Activated T-helper 1 cell treated with anti-CD3 and anti-CD28 coated beads, Interleukin-12 subunit alpha, Interleukin-12 subunit beta, Interleukin-2, Interleukin-4 antibody, amounts not matched to agents 30 ng/mL and 10 ng/mL and 1 ng/mL, durations not matched to agents 14 hours and 24 hours and 36 hours (primary cell): ENCODE data around the gene GNMT. TPM values are rescaled to one million over a fixed set of nuclear protein-coding genes. Genes with fewer than 3 reads are reported as not detected.
A peak's percentile ranks its signal among the peaks of the same experiment; 100 is the strongest.

Source experiments
- DNase-seq: peaks from one replicate; pipeline ENCODE4 v3.0.0; 2021; ENCODE audit warnings: low spot score
- H3K27ac Mint-ChIP-seq: one replicate; pipeline ENCODE4 v1.8.0; 2021; ENCODE audit warnings: mild to moderate bottlenecking, mixed read lengths
- H3K27me3 Mint-ChIP-seq: one replicate; pipeline ENCODE4 v1.8.0; 2022; ENCODE audit warnings: mild to moderate bottlenecking, moderate library complexity, mixed read lengths; ENCODE audit not compliant: insufficient read depth
- H3K36me3 Mint-ChIP-seq: one replicate; pipeline ENCODE4 v1.8.0; 2021; ENCODE audit warnings: low read depth, mixed read lengths
- H3K4me1 Mint-ChIP-seq: one replicate; pipeline ENCODE4 v1.8.0; 2021; ENCODE audit warnings: low read depth, mixed read lengths
- H3K4me3 Mint-ChIP-seq: one replicate; pipeline ENCODE4 v1.8.0; 2021; ENCODE audit warnings: mild to moderate bottlenecking, moderate library complexity, mixed read lengths
- H3K9me3 Mint-ChIP-seq: one replicate; pipeline ENCODE4 v1.8.0; 2021; ENCODE audit warnings: mixed read lengths
- intact Hi-C: fragments of 100-400 bp; cut with micrococcal nuclease; formaldehyde crosslinking; loops from one replicate; pipeline ENCODE4 v1.15.1; 2024
- total RNA-seq: library from RNA; stranded (reverse); gene quantifications from 2 replicates; pipeline ENCODE4 v1.2.3, GENCODE V29; 2022

Gene GNMT
- total RNA-seq, 1 donor from 2014 or later: 0.60 TPM

DNA sequence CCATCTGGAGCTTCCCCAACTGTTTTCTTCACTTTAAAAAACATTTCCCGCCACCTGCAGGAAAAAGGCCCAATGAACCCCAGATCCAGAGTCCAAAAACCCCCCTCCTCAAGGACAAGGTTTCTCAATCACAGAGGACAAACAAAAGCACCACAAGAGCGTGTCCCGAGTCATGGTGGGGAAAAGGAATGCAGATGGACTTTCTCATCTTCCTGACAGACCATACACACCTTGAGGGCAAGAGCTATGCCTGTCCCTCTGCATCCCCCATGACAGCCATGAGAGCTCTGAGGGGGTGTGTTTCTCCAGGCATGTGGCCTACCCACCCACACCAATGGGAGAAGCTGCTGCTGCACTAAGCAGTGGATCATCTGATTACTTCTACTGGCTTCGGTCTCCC, 9.4 kb downstream of the GNMT start:
- peaks cover 6% of the 10 kb centered on the region for H3K4me1 Mint-ChIP-seq
- DNase-seq: no peak
- H3K27ac Mint-ChIP-seq: peak overlapping the region; percentile 23
- no peaks in the 10 kb centered on the region for H3K9me3 Mint-ChIP-seq
- no peaks in the 10 kb centered on the region for H3K27me3 Mint-ChIP-seq
- intact Hi-C loops: no loop called here
- H3K36me3 Mint-ChIP-seq: peaks cover 20% of the 10 kb centered on the region
- no peak overlapping the region for H3K4me3 Mint-ChIP-seq

DNA sequence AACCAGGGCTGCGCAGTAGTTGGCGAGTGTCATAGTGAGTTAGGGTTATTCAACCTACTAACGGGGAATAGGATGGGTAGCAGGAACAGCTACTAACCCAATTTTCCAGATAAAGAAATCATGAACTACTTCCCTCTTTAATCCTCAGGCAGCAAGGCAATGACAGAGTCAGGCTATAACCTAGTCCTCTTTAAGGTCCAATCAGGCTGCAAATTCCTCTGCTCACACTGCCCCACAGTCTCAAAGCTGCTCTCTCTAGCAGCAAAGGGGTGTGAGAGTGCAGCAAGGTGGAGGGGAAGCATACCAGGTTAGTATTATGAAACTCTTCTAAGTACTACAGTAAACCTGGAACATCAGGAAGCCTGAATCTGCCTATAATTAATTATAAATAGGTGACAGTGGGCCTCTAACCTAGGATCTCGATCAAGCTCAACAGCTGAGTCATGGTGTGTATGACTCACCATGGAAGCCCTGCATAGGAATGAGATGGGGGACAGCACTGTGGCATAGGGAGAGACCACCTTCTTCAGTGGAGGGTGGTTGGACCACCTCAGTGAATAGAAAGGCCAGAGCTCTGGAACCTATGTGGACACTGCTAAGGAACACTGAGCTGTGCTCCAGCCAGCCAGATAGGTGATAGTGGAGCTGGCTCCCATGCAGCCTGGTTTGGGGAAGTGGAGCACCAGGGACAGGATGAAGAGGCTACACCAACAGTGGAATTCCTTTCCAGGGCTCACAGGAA, 10.5 kb downstream of the GNMT start:
- Mint-ChIP-seq H3K27me3 (no peaks in the 10 kb centered on the region), H3K36me3 (peaks cover 24% of the 10 kb centered on the region), H3K4me1 (peaks cover 6% of the 10 kb centered on the region), H3K9me3 (no peaks in the 10 kb centered on the region), H3K4me3 (no peak overlapping the region), H3K27ac (no peak overlapping the region)
- no peak for DNase-seq
- intact Hi-C loops: no loop called here

DNA sequence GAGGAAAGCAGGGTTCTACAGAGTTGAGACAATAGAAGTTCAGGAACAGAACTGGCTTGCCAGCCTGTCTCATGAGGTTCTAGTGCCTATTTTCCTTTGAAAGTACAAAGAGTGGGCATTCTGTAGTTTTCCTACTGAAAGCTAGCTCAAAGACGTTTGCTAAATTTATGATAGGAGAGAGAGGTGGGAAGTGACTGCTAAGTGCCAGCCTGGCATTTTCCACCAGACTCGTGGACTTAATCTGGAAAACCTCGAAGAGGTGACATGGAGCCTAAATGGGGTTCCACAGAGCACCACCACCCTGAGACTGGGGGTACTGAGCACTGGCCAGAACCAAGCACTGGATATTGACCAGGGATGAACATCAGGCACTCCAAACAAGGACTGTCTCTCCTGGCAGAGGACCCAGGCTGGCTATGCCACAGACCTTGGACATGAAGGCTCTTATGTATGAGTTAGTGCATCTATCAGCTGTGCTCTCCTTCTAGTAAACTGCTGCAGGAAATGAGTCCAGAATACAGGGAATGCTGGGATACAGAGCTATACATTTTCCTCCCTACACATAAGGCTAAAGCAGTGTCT, 11.3 kb downstream of the GNMT start:
- Mint-ChIP-seq H3K4me3 (no peak overlapping the region), H3K9me3 (no peaks in the 10 kb centered on the region), H3K27me3 (no peaks in the 10 kb centered on the region), H3K27ac (no peak overlapping the region), H3K36me3 (peaks cover 28% of the 10 kb centered on the region), H3K4me1 (peaks cover 13% of the 10 kb centered on the region)
- intact Hi-C loops: no loop called here
- DNase-seq: no peak

DNA sequence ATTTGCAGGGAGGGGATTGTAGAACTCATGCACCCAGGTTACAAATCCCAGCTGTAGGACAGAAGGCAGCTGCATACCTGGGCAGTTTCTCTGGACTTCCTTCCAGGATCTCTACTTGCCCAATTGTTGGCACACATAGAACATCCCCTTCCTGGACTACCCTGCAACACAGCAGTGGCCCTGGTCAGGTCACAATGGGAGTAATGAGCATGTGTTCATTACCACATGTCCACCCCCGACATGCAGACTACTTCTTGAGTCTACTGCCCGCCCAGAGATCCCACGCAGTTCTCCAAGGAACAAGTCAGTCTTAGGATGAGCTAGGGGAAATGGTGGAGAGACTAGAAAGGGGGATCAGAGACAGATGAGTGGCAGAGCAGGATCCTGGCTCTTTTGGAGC, 13.4 kb downstream of the GNMT start:
- H3K4me1 Mint-ChIP-seq: peaks cover 22% of the 10 kb centered on the region
- H3K36me3 Mint-ChIP-seq: peaks cover 24% of the 10 kb centered on the region
- no peak overlapping the region for H3K27ac Mint-ChIP-seq
- H3K4me3 Mint-ChIP-seq: no peak overlapping the region
- no peaks in the 10 kb centered on the region for H3K9me3 Mint-ChIP-seq
- no peaks in the 10 kb centered on the region for H3K27me3 Mint-ChIP-seq
- no peak for DNase-seq
- intact Hi-C loops: no loop called here

DNA sequence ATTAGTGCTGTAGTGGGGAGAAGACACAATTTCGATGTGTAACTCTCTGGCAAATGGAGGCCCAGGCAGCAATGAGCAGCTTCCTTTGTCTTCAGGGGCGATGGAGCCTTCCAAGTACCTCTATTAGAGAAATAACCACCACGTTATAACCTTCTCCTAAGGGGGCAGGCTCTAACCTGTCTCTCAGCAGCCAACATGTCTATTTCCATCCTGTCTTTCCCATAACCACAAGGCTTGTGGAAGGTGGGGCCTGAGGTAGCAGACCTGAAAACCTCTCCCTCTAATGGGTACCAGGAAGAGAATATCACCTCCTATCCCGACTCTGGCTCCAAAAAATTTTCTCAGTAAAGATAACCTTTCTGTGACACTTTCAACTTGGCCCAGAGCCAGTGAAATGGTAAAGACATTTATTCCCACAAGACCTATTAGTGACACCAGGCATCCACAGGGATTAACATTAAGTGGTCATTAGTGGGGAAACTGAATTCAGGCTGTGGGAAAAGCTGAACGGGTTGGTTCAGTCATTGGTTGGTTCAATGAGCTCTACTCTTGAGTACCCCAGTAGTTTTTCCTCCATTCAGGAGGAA, 14.5 kb downstream of the GNMT start:
- no peaks in the 10 kb centered on the region for H3K9me3 Mint-ChIP-seq
- peaks cover 33% of the 10 kb centered on the region for H3K4me1 Mint-ChIP-seq
- H3K27ac Mint-ChIP-seq: peak overlapping the region; percentile 18
- intact Hi-C loops: loop anchor here (5.0 kb wide), 1 partner anchor 452 kb away; the partner anchor contains the start of gene ABCC10
- no peak overlapping the region for H3K4me3 Mint-ChIP-seq
- H3K36me3 Mint-ChIP-seq: peaks cover 21% of the 10 kb centered on the region
- DNase-seq: no peak
- no peaks in the 10 kb centered on the region for H3K27me3 Mint-ChIP-seq

DNA sequence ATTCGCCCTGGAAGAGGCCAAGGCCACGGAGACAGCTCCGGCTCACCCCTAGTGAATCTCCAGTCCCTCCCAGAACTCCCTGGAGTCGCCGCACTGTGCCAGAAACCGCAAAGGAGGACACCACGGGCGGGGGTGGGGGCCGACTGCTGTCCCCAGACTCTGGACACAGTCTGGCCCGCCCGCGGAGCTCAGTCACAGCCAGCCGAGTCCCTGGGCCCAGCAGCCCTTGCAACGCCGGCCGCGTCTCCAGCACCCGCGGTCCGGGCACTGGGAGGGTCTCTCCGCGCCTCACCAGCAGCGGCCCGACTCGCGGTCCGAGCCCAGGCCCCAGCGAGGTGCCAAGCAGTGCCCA, 17.9 kb downstream of the GNMT start:
- Mint-ChIP-seq H3K4me3 (peak overlapping the region; percentile 91), H3K27ac (peak overlapping the region; percentile 76), H3K27me3 (no peaks in the 10 kb centered on the region), H3K4me1 (peaks cover 34% of the 10 kb centered on the region), H3K36me3 (peaks cover 16% of the 10 kb centered on the region), H3K9me3 (no peaks in the 10 kb centered on the region)
- peak; percentile 7 for DNase-seq
- intact Hi-C loops: loop anchor here (5.0 kb wide), 1 partner anchor 449 kb away; the partner anchor contains the start of gene ABCC10

DNA sequence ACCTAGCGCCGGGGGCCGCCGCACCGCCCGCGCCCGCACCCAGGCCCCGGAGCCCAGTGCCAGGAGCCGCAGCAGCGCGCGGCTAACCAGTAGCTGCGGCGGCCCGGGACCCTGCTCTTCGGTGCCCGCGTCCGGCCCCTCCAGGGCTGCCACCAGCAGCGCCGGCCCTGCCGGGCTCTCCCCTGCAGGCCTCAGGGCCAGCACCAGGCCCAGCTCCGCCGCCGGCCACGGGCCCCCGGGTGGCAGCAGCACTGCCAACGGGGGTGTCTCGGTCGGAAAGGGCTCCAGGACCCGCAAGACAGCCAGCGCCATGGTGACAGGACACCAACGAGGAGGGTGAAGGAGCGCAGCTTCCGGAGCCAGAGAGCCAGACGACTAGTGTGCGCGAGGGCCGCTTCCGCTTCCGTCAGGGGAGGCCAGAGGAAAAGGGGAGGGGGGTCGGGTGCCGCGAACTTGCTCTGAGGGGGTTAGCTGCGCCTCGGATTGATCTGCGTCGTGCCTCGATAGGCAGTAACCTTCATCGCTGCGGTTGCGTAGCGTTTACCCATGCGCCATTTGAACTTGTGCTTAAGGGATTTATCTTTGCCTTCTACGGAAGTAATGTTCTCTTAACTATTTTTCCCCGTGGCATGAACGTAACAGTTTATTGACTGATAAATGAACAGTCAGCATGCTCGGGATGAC, 18.4 kb downstream of the GNMT start, which contains the start of gene PEX6:
PEX6 (minus strand) TSS at position 343 of the 684 bp plus-strand sequence; CDS start at position 312, 31 bp downstream.
- DNase-seq: peak; percentile 94
- Mint-ChIP-seq H3K36me3 (peaks cover 11% of the 10 kb centered on the region), H3K4me1 (peaks cover 38% of the 10 kb centered on the region), H3K27ac (peak within 1 kb of the TSS; percentile 96), H3K27me3 (no peaks in the 10 kb centered on the region), H3K4me3 (peak within 1 kb of the TSS; percentile 91), H3K9me3 (no peaks in the 10 kb centered on the region)
- intact Hi-C loops: loop anchor here (1.0 to 5.0 kb wide), 8 partner anchors 19 to 448 kb away; partner anchors contain the start of genes ABCC10, CNPY3, GNMT and KLC4

- H3K27me3 Mint-ChIP-seq: no peaks in the 10 kb centered on the region
- peaks cover 10% of the 10 kb centered on the region for H3K36me3 Mint-ChIP-seq
- peak overlapping the region; percentile 96 for H3K27ac Mint-ChIP-seq
- peaks cover 39% of the 10 kb centered on the region for H3K4me1 Mint-ChIP-seq
- intact Hi-C loops: loop anchor here (1.0 to 10.0 kb wide), 9 partner anchors 19 to 448 kb away; partner anchors contain the start of genes ABCC10, CNPY3, GNMT and KLC4
- peak overlapping the region; percentile 88 for H3K4me3 Mint-ChIP-seq
- no peaks in the 10 kb centered on the region for H3K9me3 Mint-ChIP-seq
- no peak for DNase-seq
Measured at GRCh38 chr6:42979523-42980177, 19.1 kb downstream of the GNMT start.

DNA sequence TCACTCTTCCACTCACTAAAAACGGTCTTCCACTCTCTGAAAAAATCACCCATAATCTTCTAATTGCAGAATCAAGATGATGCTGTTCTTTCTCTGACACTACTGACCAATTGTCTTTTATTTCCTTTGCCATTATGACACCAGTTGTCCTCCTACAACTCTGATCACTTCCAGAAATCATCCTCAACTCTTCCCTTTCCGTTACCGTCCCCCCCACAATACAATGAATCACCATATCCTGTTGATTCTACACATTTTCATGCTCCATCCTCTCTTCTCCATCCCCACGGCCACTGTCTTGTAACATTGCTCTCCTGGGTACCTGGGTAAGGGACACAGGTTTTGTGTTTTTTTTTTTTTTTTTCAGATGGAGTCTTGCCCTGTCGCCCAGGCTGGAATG, 21.3 kb downstream of the GNMT start:
- Mint-ChIP-seq H3K4me3 (no peak overlapping the region), H3K4me1 (peaks cover 52% of the 10 kb centered on the region), H3K27ac (no peak overlapping the region), H3K36me3 (peaks cover 2% of the 10 kb centered on the region), H3K27me3 (no peaks in the 10 kb centered on the region), H3K9me3 (no peaks in the 10 kb centered on the region)
- no peak for DNase-seq
- intact Hi-C loops: loop anchor here (10.0 kb wide), 1 partner anchor 237 kb away; the partner anchor contains the start of gene TBCC

DNA sequence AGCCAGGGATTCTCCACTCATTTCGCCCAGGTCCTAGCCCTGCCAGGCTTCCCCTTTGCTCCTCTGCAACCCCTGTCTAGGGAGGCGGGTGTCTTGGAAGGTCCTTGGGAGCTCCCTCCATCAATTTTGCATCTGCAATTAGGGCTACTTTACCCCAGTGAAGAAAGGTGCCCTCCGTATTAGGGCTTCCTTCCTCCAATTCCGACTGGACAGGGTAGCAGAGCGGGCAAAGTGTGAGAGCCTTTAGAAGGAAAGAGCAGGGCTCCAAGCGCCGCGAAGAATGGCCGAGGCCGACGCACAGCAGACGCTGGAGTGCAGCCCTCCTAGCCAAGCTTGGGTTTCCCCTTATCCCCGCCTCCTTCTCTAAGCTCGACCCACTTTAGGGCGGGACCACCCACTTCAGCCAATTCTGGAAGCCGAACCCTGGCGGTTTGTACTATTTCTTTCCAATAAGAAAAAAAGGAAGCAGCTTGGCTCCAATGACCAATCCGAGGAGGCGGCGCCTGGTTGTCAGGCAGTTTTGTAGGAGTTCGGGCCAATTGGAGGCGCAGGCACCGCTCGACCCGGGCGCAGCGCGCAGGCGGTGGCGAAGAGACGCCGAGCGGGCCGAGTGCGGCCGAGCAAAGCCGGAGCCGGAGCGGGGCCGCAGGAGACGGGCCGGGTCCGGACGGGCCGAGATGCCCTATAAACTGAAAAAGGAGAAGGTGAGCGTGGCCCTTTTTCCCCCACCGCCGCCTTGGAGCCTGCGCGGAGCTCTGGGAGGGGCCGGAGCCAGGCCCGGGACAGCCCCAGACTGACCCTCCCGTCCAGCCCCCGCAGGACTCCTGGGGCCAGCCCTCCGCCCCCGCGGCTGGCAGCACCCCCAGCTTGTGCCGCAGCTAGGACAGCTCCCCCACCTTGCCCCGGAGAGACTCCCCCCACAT, 23.7 kb downstream of the GNMT start, which contains the start of gene PPP2R5D:
PPP2R5D (plus strand) TSS at position 570 of the 923 bp plus-strand sequence; CDS start at position 678, 108 bp downstream.
- no peaks in the 10 kb centered on the region for H3K9me3 Mint-ChIP-seq
- peak within 1 kb of the TSS; percentile 94 for H3K27ac Mint-ChIP-seq
- H3K4me1 Mint-ChIP-seq: peaks cover 57% of the 10 kb centered on the region
- peak within 1 kb of the TSS; percentile 92 for H3K4me3 Mint-ChIP-seq
- H3K36me3 Mint-ChIP-seq: peaks cover 8% of the 10 kb centered on the region
- no peaks in the 10 kb centered on the region for H3K27me3 Mint-ChIP-seq
- intact Hi-C loops: loop anchor here (1.0 to 10.0 kb wide), 8 partner anchors 29 to 239 kb away; partner anchors contain the start of genes CNPY3, CUL7, KLC4 and MEA1
- DNase-seq: peak; percentile 97

GRCh38 chr6:42984924-42985475, 24.4 kb downstream of the GNMT start:
- peaks cover 15% of the 10 kb centered on the region for H3K36me3 Mint-ChIP-seq
- intact Hi-C loops: loop anchor here (1.0 to 10.0 kb wide), 8 partner anchors 28 to 240 kb away; partner anchors contain the start of genes CNPY3, CUL7, KLC4 and MEA1

More at GRCh38 chr6:42984924-42985475, 24.4 kb downstream of the GNMT start:
- Mint-ChIP-seq H3K9me3 (no peaks in the 10 kb centered on the region), H3K27me3 (no peaks in the 10 kb centered on the region), H3K27ac (peak overlapping the region; percentile 94), H3K4me1 (peaks cover 53% of the 10 kb centered on the region), H3K4me3 (peak overlapping the region; percentile 92)
- DNase-seq: no peak
